HK-2 (cell line): ENCODE measurements around the gene ADGRL2.

ENCODE experiments used
- DNase-seq: peaks from one replicate; pipeline ENCODE4 v3.0.0-alpha.2; 2018; ENCODE audit not compliant: unreplicated experiment

The ADGRL2 gene

GRCh38 chr1:81805537-81806431 is 5.0 kb downstream of the ADGRL2 start:
- no peak for DNase-seq

- no peak for DNase-seq
These were observed 5.7 kb downstream of the ADGRL2 start for GRCh38 chr1:81806432-81806770.

- no peak for DNase-seq
These were observed 8.0 kb downstream of the ADGRL2 start for GRCh38 chr1:81808760-81809159.

- DNase-seq = no peak
These were observed 9.1 kb downstream of the ADGRL2 start for GRCh38 chr1:81809808-81810207.

GRCh38 chr1:81811757-81812371 is 11.1 kb downstream of the ADGRL2 start:
- DNase-seq = no peak

- no peak for DNase-seq
These were observed 12.0 kb downstream of the ADGRL2 start for GRCh38 chr1:81812712-81813111.

- no peak for DNase-seq
These were observed 13.0 kb downstream of the ADGRL2 start for GRCh38 chr1:81813691-81814090.

GRCh38 chr1:81819613-81820012 is 18.9 kb downstream of the ADGRL2 start:
- DNase-seq = no peak

- no peak for DNase-seq
These were observed 20.0 kb downstream of the ADGRL2 start for GRCh38 chr1:81820765-81821164.

GRCh38 chr1:81823082-81823481 is 22.3 kb downstream of the ADGRL2 start:
- DNase-seq = no peak

GRCh38 chr1:81824759-81825158 is 24.0 kb downstream of the ADGRL2 start:
- no peak for DNase-seq

- no peak for DNase-seq
These were observed 27.2 kb downstream of the ADGRL2 start for GRCh38 chr1:81827942-81828341.

- no peak for DNase-seq
These were observed 31.8 kb downstream of the ADGRL2 start for GRCh38 chr1:81832573-81832972.

- DNase-seq = no peak
These were observed 33.0 kb downstream of the ADGRL2 start for GRCh38 chr1:81833722-81834121.

- no peak for DNase-seq
These were observed 33.5 kb downstream of the ADGRL2 start for GRCh38 chr1:81834268-81834667.

- DNase-seq = no peak
These were observed 34.4 kb downstream of the ADGRL2 start for GRCh38 chr1:81834921-81835698.

GRCh38 chr1:81836007-81836626 is 35.4 kb downstream of the ADGRL2 start:
- DNase-seq = no peak

- no peak for DNase-seq
These were observed 38.0 kb downstream of the ADGRL2 start for GRCh38 chr1:81838600-81839218.

GRCh38 chr1:81840805-81841204 is 40.1 kb downstream of the ADGRL2 start:
- no peak for DNase-seq

- no peak for DNase-seq
These were observed 41.1 kb downstream of the ADGRL2 start for GRCh38 chr1:81841795-81842194.

GRCh38 chr1:81844477-81844876 is 43.7 kb downstream of the ADGRL2 start:
- no peak for DNase-seq

- no peak for DNase-seq
These were observed 45.9 kb downstream of the ADGRL2 start for GRCh38 chr1:81846630-81847029.
